ENCODE measurements around the gene PRRT1B.
"Not testable (repeated sequence)": the region's sequence is repeated elsewhere in the genome, so short reads cannot be mapped to it uniquely, and the experiment has no call there.

Gene PRRT1B

GRCh38 chr9:131511880-131512279, 33.4 kb upstream of the PRRT1B start:
- Mint-ChIP-seq H3K27ac (no peak overlapping the region), H3K4me1 (no peaks in the 10 kb centered on the region), H3K27me3 (ENCODE audit: low read depth) (no peaks in the 10 kb centered on the region), H3K9me3 (no peaks in the 10 kb centered on the region), H3K36me3 (ENCODE audit: low read depth) (peaks cover 37% of the 10 kb centered on the region), H3K4me3 (no peak overlapping the region)
- TF ChIP-seq CTCF (IDR thresholded peaks at IDR 0.05; ENCODE audit: unreplicated experiment in 3 of 3) = no peak

- Mint-ChIP-seq H3K9me3 (no peaks in the 10 kb centered on the region), H3K36me3 (ENCODE audit: low read depth) (peaks cover 41% of the 10 kb centered on the region), H3K27ac (no peak overlapping the region), H3K27me3 (ENCODE audit: low read depth) (no peaks in the 10 kb centered on the region), H3K4me1 (no peaks in the 10 kb centered on the region), H3K4me3 (no peak overlapping the region)
- TF ChIP-seq CTCF (IDR thresholded peaks at IDR 0.05; ENCODE audit: unreplicated experiment in 3 of 3) = no peak
Measured at GRCh38 chr9:131513177-131513576, 32.1 kb upstream of the PRRT1B start.

- not testable (repeated sequence) for H3K4me1 Mint-ChIP-seq; H3K27ac Mint-ChIP-seq; H3K4me3 Mint-ChIP-seq; H3K27me3 Mint-ChIP-seq (ENCODE audit: low read depth); H3K9me3 Mint-ChIP-seq
- peaks cover 47% of the 10 kb centered on the region for H3K36me3 Mint-ChIP-seq (ENCODE audit: low read depth)
Measured at GRCh38 chr9:131515559-131516031, 29.7 kb upstream of the PRRT1B start.

GRCh38 chr9:131516100-131516499, 29.2 kb upstream of the PRRT1B start:
- Mint-ChIP-seq H3K27me3 (ENCODE audit: low read depth) (no peaks in the 10 kb centered on the region), H3K27ac (no peak overlapping the region), H3K4me3 (no peak overlapping the region), H3K4me1 (no peaks in the 10 kb centered on the region), H3K9me3 (no peaks in the 10 kb centered on the region), H3K36me3 (ENCODE audit: low read depth) (peaks cover 44% of the 10 kb centered on the region)
- TF ChIP-seq CTCF (IDR thresholded peaks at IDR 0.05; ENCODE audit: unreplicated experiment in 3 of 3) = no peak

- Mint-ChIP-seq H3K27ac (no peak overlapping the region), H3K4me1 (no peaks in the 10 kb centered on the region), H3K4me3 (no peak overlapping the region), H3K9me3 (no peaks in the 10 kb centered on the region), H3K27me3 (ENCODE audit: low read depth) (no peaks in the 10 kb centered on the region), H3K36me3 (ENCODE audit: low read depth) (peaks cover 43% of the 10 kb centered on the region)
- TF ChIP-seq CTCF (IDR thresholded peaks at IDR 0.05; ENCODE audit: unreplicated experiment in 3 of 3) = no peak
Measured at GRCh38 chr9:131516930-131517329, 28.4 kb upstream of the PRRT1B start.

GRCh38 chr9:131517761-131518190, 27.5 kb upstream of the PRRT1B start:
- Mint-ChIP-seq H3K36me3 (ENCODE audit: low read depth) (peaks cover 44% of the 10 kb centered on the region), H3K9me3 (no peaks in the 10 kb centered on the region), H3K4me3 (no peak overlapping the region), H3K27ac (no peak overlapping the region), H3K27me3 (ENCODE audit: low read depth) (no peaks in the 10 kb centered on the region), H3K4me1 (no peaks in the 10 kb centered on the region)
- TF ChIP-seq CTCF (IDR thresholded peaks at IDR 0.05; ENCODE audit: unreplicated experiment in 3 of 3) = no peak
